ENCODE data around the gene LSR. TPM values are rescaled to one million over a fixed set of nuclear protein-coding genes. Genes with fewer than 3 reads are reported as not detected.
A peak's percentile ranks its signal among the peaks of the same experiment; 100 is the strongest.

The LSR gene
- total RNA-seq, 3 donors from 2014 or later, result 3.7 to 37.5 (median 35.1) TPM

- intact Hi-C loops (cut with DNase I; ENCODE audit: low total_unique reads), result no loop called here
- TF ChIP-seq POLR2A (IDR thresholded peaks at IDR 0.05) (no peak), POLR2AphosphoS5 (IDR thresholded peaks at IDR 0.05) (no peak), CTCF (IDR thresholded peaks at IDR 0.05) (no peak)
- no peak for DNase-seq (ENCODE audit: low spot score in 2 of 2)
- H3K36me3 ChIP-seq, result no peaks in the 10 kb centered on the region
- peaks cover 0 to 5% of the 10 kb centered on the region in 2 donors for H3K4me1 ChIP-seq
- H3K27me3 ChIP-seq, result no peaks in the 10 kb centered on the region
- H3K9me3 ChIP-seq, result no peaks in the 10 kb centered on the region
- H3K4me3 ChIP-seq, result peak overlapping the region in 1 of 3 donors; percentile 32
- peak overlapping the region in 1 of 2 donors; percentile 17 for H3K27ac ChIP-seq
These were observed 62.1 kb downstream of the LSR start for GRCh38 chr19:35310811-35311465.

GRCh38 chr19:35311901-35312665 lies 63.3 kb downstream of the LSR start:
- DNase-seq (ENCODE audit: low spot score in 2 of 2), result no peak
- no peaks in the 10 kb centered on the region for H3K27me3 ChIP-seq
- peak overlapping the region in 1 of 3 donors; percentile 18 for H3K4me3 ChIP-seq
- no peaks in the 10 kb centered on the region for H3K36me3 ChIP-seq
- intact Hi-C loops (cut with DNase I; ENCODE audit: low total_unique reads), result no loop called here
- peaks cover 0 to 5% of the 10 kb centered on the region in 2 donors for H3K4me1 ChIP-seq
- H3K27ac ChIP-seq, result no peak overlapping the region
- TF ChIP-seq CTCF (IDR thresholded peaks at IDR 0.05), result no peak
- no peak for TF ChIP-seq POLR2AphosphoS5 (IDR thresholded peaks at IDR 0.05)
- no peak for TF ChIP-seq POLR2A (IDR thresholded peaks at IDR 0.05)
- H3K9me3 ChIP-seq, result no peaks in the 10 kb centered on the region

- no peaks in the 10 kb centered on the region for H3K27me3 ChIP-seq
- no peaks in the 10 kb centered on the region for H3K9me3 ChIP-seq
- intact Hi-C loops (cut with DNase I; ENCODE audit: low total_unique reads), result no loop called here
- peaks cover 0 to 5% of the 10 kb centered on the region in 2 donors for H3K4me1 ChIP-seq
- no peak overlapping the region for H3K4me3 ChIP-seq
- H3K36me3 ChIP-seq, result no peaks in the 10 kb centered on the region
- no peak for DNase-seq (ENCODE audit: low spot score in 2 of 2)
- no peak for TF ChIP-seq POLR2AphosphoS5 (IDR thresholded peaks at IDR 0.05)
- TF ChIP-seq CTCF (IDR thresholded peaks at IDR 0.05), result no peak
- no peak for TF ChIP-seq POLR2A (IDR thresholded peaks at IDR 0.05)
- no peak overlapping the region for H3K27ac ChIP-seq
These were observed 64.8 kb downstream of the LSR start for GRCh38 chr19:35313587-35313986.

GRCh38 chr19:35314031-35314430 lies 65.2 kb downstream of the LSR start:
- no peak overlapping the region for H3K27ac ChIP-seq
- no peaks in the 10 kb centered on the region for H3K27me3 ChIP-seq
- TF ChIP-seq CTCF (IDR thresholded peaks at IDR 0.05) (no peak), POLR2AphosphoS5 (IDR thresholded peaks at IDR 0.05) (no peak), POLR2A (IDR thresholded peaks at IDR 0.05) (no peak)
- no peaks in the 10 kb centered on the region for H3K36me3 ChIP-seq
- peaks cover 0 to 5% of the 10 kb centered on the region in 2 donors for H3K4me1 ChIP-seq
- no peak for DNase-seq (ENCODE audit: low spot score in 2 of 2)
- intact Hi-C loops (cut with DNase I; ENCODE audit: low total_unique reads), result no loop called here
- no peak overlapping the region for H3K4me3 ChIP-seq
- no peaks in the 10 kb centered on the region for H3K9me3 ChIP-seq

GRCh38 chr19:35314858-35315470 lies 66.2 kb downstream of the LSR start:
- Histone ChIP-seq H3K9me3 (no peaks in the 10 kb centered on the region), H3K4me3 (no peak overlapping the region)
- intact Hi-C loops (cut with DNase I; ENCODE audit: low total_unique reads), result loop anchor here (5.0 kb wide), 1 partner anchor 813 kb away; no protein-coding TSS in a partner anchor

More at GRCh38 chr19:35314858-35315470, 66.2 kb downstream of the LSR start:
- Histone ChIP-seq H3K27ac (no peak overlapping the region), H3K4me1 (no peaks in the 10 kb centered on the region), H3K27me3 (no peaks in the 10 kb centered on the region), H3K36me3 (no peaks in the 10 kb centered on the region)
- no peak for DNase-seq (ENCODE audit: low spot score in 2 of 2)
- TF ChIP-seq CTCF (IDR thresholded peaks at IDR 0.05) (no peak), POLR2AphosphoS5 (IDR thresholded peaks at IDR 0.05) (no peak), POLR2A (IDR thresholded peaks at IDR 0.05) (no peak)
